ENCODE results near the gene GNG4. TPM values are rescaled to one million over a fixed set of nuclear protein-coding genes. Genes with fewer than 3 reads are reported as not detected.

GNG4 gene
- total RNA-seq, 1 experiment from 2014 or later = 19.7 TPM

Other genes starting within 250 kb of the GNG4 start
- gene B3GALNT2, start 145.3 kb downstream of the GNG4 start, total RNA-seq (2014; rRNA removed; shearing (Covaris generic)) = 44.4 and 50.1 TPM in 2 replicates
- gene LYST, start 217.1 kb upstream of the GNG4 start, total RNA-seq (2014; rRNA removed; shearing (Covaris generic)) = 2.3 and 2.9 TPM in 2 replicates